HG03457 (cell line): Measurements from ENCODE around the gene CCL27.

Experiments
- ATAC-seq: cut with Tn5 transposase; IDR thresholded peaks from one replicate; pipeline ENCODE4 v1.9.1; 2021; ENCODE audit warnings: moderate number of reproducible peaks; ENCODE audit not compliant: unreplicated experiment

The CCL27 gene

GRCh38 chr9:34662526-34663302 lies at the start of gene CCL27:
Gene CCL27, minus strand, starts transcription at chr9:34662657. Its CDS starts 24 bp downstream, at chr9:34662633.
- ATAC-seq: no peak

- ATAC-seq: no peak
Observed at GRCh38 chr9:34712140-34712539, 49.7 kb upstream of the CCL27 start.

GRCh38 chr9:34710023-34710422 lies 47.6 kb upstream of the CCL27 start, which contains the start of gene CCL21:
Gene CCL21, minus strand, starts transcription at chr9:34710136. Its CDS starts 70 bp downstream, at chr9:34710066.
- ATAC-seq: no peak

- no peak for ATAC-seq
Observed at GRCh38 chr9:34709196-34709978, 46.9 kb upstream of the CCL27 start.

GRCh38 chr9:34707130-34707529 lies 44.7 kb upstream of the CCL27 start:
- ATAC-seq: no peak

GRCh38 chr9:34701769-34702736 lies 39.6 kb upstream of the CCL27 start:
- peak; percentile 65 for ATAC-seq

GRCh38 chr9:34701023-34701768 lies 38.7 kb upstream of the CCL27 start:
- ATAC-seq: no peak

GRCh38 chr9:34694811-34695210 lies 32.4 kb upstream of the CCL27 start:
- no peak for ATAC-seq

GRCh38 chr9:34693560-34693959 lies 31.1 kb upstream of the CCL27 start:
- no peak for ATAC-seq

- ATAC-seq: no peak
Observed at GRCh38 chr9:34691936-34692315, 29.5 kb upstream of the CCL27 start.

GRCh38 chr9:34690983-34691935 lies 28.8 kb upstream of the CCL27 start, which contains the start of gene CCL19:
Gene CCL19, minus strand, starts transcription at chr9:34691276. Its CDS starts 137 bp downstream, at chr9:34691139.
- no peak for ATAC-seq

GRCh38 chr9:34689512-34689911 lies 27.1 kb upstream of the CCL27 start:
- ATAC-seq: no peak

- no peak for ATAC-seq
Observed at GRCh38 chr9:34689116-34689470, 26.6 kb upstream of the CCL27 start.

GRCh38 chr9:34688329-34689115 lies 26.1 kb upstream of the CCL27 start:
- ATAC-seq: no peak

- no peak for ATAC-seq
Observed at GRCh38 chr9:34687276-34688030, 25.0 kb upstream of the CCL27 start.

- ATAC-seq: no peak
Observed at GRCh38 chr9:34686732-34687131, 24.3 kb upstream of the CCL27 start.

GRCh38 chr9:34686231-34686630 lies 23.8 kb upstream of the CCL27 start:
- no peak for ATAC-seq

GRCh38 chr9:34685591-34685990 lies 23.1 kb upstream of the CCL27 start:
- no peak for ATAC-seq
